CD4-positive, alpha-beta T cell treated with Interleukin-17A for 1 hour (primary cell): ENCODE data around the gene TRIAP1.
"Not testable (repeated sequence)": the region's sequence is repeated elsewhere in the genome, so short reads cannot be mapped to it uniquely, and the experiment has no call there.

ENCODE experiments used
- DNase-seq: peaks from one replicate; pipeline ENCODE4 v3.0.0-alpha.2; 2020

The TRIAP1 gene

GRCh38 chr12:120468325-120468820 lies 22.2 kb upstream of the TRIAP1 start:
- peak; percentile 35 for DNase-seq

- DNase-seq: no peak
Observed at GRCh38 chr12:120467439-120467838, 21.3 kb upstream of the TRIAP1 start.

GRCh38 chr12:120466560-120467315 lies 20.6 kb upstream of the TRIAP1 start:
- peak; percentile 64 for DNase-seq

- DNase-seq: no peak
Observed at GRCh38 chr12:120465756-120466155, 19.6 kb upstream of the TRIAP1 start.

DNA sequence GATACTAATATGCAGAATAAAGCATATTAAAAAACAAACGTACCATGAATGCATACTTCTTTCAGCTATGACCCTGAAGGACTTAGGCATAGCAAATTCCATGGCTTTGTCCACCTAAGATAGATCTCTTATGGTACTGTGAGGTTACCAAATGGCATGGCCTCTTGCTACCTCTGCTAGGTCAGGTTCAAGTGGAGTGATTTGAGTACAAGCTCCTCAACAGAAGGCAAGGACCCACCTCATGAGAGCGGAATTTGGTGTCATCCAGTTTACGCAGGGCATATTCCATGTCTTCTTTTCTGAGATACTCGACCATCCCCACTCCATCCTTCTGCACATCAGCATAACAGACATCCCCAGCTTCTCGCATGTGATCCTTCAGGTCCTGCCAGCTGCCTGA lies 17.5 kb upstream of the TRIAP1 start:
- no peak for DNase-seq

DNA sequence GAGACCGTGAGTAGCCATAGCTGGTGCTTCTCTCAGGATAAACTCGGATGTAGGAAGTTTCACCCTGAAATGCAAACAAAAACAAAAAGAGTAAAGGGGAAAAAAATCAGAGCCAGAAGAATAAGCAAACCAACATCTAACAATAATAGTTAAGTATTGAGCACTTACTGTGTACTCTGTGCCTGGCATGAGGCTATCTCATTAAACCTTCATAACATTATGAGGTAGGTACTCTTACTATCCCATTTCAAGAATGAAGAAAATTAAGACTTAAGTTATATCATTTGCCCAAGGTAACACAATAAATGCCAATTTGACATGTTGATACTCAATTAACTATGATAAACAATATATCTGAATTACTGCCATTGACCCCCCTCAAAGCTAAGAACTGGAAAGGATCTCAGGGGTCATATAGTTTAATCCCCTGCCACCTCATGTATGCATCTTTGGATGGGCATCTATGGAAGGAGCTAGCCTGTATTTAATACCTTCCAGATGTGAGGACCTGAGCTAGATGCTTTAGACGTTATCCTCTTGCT lies 16.0 kb upstream of the TRIAP1 start:
- no peak for DNase-seq

GRCh38 chr12:120460157-120460556 lies 14.0 kb upstream of the TRIAP1 start:
- no peak for DNase-seq

GRCh38 chr12:120457133-120457532 lies 10.9 kb upstream of the TRIAP1 start:
- DNase-seq: peak; percentile 29

GRCh38 chr12:120455302-120455701 lies 9.1 kb upstream of the TRIAP1 start:
- no peak for DNase-seq

DNA sequence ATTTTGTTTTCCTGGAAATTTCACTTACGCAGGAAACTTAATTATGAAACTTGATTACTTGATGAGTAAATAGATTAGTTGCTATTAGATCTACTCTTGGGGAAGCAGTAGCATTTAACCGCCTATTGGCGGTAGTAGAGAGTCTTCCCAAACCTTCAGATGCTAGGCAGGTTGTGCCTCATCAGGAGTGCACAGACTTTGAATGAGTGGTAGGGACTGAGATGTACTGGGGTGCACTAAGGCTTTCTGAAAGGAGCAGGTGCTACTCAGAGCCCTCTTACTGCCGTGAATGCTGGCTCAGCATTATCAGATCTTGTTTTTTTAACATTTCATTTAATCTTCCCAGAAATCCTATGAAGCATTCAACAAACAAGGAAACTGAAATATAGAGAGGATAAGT lies 7.8 kb upstream of the TRIAP1 start:
- peak; percentile 64 for DNase-seq

DNA sequence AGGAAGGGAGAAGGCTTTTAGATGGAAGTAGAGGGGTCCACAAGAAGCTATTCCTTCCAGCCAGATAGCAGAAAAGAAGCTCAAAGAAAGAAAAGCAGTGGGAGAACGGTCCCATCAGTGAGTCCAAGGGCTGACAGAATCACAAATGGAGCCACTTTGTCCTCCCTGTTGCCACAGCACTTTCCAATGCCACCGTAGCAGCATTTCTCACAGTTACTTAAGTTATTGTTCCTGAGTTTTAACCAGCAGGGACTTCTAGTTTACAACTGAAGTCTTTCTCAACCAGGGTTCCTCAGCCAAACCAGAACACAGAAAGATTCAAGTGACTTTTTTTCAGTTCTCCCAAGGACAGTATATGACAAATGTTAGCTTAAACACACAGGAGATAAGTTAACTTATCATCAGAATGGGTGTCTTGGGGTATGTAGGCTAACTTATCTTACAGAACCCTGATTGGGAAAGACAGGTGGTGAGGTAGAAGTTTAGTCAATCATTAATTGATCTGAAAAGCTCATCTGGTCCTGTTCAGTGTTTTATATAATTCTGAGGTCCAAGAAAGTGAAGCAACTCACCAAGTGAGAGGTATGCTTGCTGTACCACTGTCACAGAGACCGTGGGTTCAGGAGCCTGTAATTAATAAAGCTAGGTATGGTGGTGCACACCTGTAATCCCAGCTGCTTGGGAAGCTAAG lies 7.0 kb upstream of the TRIAP1 start:
- no peak for DNase-seq

DNA sequence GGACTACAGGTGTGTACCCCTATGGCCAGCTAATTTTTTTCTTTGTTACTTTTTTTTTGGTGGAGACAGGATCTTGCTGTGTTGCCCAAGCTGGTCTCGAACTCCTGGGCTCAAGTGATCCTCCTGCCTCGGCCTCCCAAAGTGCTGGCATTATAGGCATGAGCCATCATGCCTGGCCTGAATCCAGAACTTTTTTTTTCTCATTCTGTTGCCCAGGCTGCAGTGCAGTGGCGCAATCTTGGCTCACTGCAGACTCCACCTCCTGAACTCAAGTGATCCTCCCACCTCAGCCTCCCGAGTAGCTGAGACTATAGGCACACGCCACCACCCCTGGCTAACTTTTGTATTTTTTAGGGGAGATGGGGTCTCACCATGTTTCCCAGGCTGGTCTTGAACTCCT lies 6.3 kb upstream of the TRIAP1 start:
- DNase-seq: not testable (repeated sequence)

DNA sequence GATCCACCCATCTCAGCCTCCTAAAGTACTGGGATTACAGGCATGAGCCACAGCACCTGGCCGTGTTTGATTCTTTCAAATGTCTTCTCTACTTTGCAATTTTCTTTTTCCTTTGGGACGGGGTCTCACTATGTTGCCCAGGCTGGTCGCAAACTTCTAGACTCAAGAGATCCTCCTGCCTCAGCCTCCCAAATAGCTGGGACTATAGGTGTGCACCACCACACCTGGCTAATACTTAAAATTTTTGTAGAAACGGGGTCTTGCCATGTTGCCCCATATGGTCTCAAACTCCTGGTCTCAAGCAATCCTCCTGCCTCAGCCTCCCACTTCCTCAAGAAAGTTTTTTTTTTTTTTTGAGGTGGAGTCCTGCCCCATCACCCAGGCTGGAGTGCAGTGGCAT lies 1.8 kb upstream of the TRIAP1 start:
- DNase-seq: no peak

DNA sequence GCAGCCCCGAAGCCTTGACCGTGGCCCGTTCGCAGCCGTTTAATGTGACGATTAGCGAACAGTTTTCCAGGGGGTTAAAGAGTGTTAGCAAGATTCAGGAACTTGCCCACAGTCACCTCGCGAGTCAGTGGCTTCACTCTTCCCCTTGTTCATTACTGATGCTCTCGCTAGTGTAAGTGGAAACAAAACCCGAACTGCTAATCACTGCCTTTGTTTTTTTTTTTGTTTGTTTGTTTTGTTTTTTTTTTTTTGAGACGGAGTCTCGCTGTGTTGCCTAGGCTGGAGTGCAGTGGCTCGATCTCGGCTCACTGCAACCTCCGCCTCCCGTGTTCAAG lies 627 bp upstream of the TRIAP1 start:
- not testable (repeated sequence) for DNase-seq

- DNase-seq: no peak
Observed at GRCh38 chr12:120444676-120445075, 1.5 kb downstream of the TRIAP1 start.

DNA sequence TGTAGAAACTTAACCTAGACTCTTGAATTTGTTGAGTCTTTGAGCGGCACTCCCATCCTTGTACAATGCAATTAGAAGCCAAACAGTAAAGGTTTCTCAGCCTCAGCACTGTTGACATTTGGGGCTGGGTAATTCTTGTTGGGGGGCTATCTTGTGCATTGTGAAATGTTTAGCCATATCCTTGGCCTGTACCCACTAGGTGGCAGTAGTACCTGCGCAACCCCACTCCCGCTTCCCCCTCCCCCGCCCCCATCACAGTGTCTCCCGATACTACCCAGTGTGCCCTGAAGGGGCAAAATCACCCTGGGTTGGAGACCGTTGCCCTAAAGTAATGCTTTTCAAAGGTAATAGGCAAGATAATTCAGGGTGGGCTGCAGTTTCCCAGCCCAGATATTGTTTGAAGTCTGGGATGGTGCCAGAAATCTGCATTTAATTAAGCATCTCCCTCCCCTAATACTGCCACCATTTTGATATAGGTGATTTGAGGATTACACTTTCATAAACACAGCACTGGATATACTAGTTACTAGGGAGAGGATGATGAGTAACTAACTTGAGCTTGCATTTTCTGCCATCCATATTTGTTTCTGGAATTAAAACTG lies 6.4 kb downstream of the TRIAP1 start:
- DNase-seq: peak; percentile 86

GRCh38 chr12:120438495-120439198 lies 7.5 kb downstream of the TRIAP1 start:
- no peak for DNase-seq

- DNase-seq: peak; percentile 99
Observed at GRCh38 chr12:120437735-120438494, 8.3 kb downstream of the TRIAP1 start, which contains the start of gene COX6A1. TSS of gene COX6A1 (plus strand) at chr12:120438113. CDS start at chr12:120438127, 14 bp downstream.

- no peak for DNase-seq
Observed at GRCh38 chr12:120432772-120433525, 13.2 kb downstream of the TRIAP1 start.

DNA sequence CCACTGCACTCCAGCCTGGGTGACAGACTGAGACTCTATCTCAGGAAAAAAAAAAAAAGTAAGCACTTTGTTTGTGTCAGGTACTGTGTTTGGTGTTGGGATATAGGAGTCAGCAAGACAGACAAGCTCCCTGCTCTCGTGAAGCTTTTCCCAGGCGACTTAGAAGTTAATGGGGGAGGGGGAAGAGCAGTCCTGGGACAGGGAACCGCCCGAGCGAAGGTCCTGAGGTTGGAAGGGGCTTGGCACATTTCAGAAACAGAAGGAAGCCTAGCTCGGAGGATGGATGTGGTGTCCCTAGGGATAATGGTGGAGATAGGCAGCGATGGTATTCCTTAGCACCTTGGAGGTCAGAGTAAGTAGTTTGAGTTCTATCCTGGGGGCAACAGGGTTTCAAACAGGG lies 16.8 kb downstream of the TRIAP1 start:
- DNase-seq: no peak

- DNase-seq: no peak
Observed at GRCh38 chr12:120428597-120429229, 17.5 kb downstream of the TRIAP1 start.
